Left lung (tissue), 10 donors: ENCODE measurements around the gene PRKN. TPM values are rescaled to one million over a fixed set of nuclear protein-coding genes. Genes with fewer than 3 reads are reported as not detected.
"Not testable (repeated sequence)": the region's sequence is repeated elsewhere in the genome, so short reads cannot be mapped to it uniquely, and the experiment has no call there.

Source experiments
- ATAC-seq: fragments of 200-7000 bp; cut with Tn5 transposase; one replicate; pipeline ENCODE4 v1.9.1; 2020; ENCODE audit warnings: moderate library complexity
- DNase-seq, 4 donors: peaks; one replicate each; pipeline ENCODE4 v3.0.0-alpha.2; 2013 to 2020
- H3K27ac ChIP-seq, 2 donors: fragments of 200-600 bp; sonication (generic) in 1 of 2; one replicate each; pipeline versions ENCODE4 v1.5.0 to v1.8.0; 2020 to 2021
- H3K27me3 ChIP-seq, 2 donors: fragments of 200-600 bp; sonication (generic) in 1 of 2; one replicate each; pipeline versions ENCODE4 v1.5.0 to v1.8.0; 2020 to 2021
- H3K36me3 ChIP-seq, 2 donors: fragments of 200-600 bp; sonication (generic) in 1 of 2; one replicate each; pipeline versions ENCODE4 v1.5.0 to v1.8.0; 2020 to 2021
- H3K4me1 ChIP-seq, 2 donors: fragments of 200-600 bp; one replicate each; pipeline ENCODE4 v1.8.0; 2021
- H3K4me3 ChIP-seq, 2 donors: fragments of 200-600 bp; sonication (generic) in 1 of 2; one replicate each; pipeline versions ENCODE4 v1.5.0 to v1.8.0; 2020 to 2021; ENCODE audit warnings: mild to moderate bottlenecking in 1 of 2
- H3K9me3 ChIP-seq, 2 donors: fragments of 200-600 bp; sonication (generic) in 1 of 2; one replicate each; pipeline versions ENCODE4 v1.5.0 to v1.8.0; 2020 to 2021
- intact Hi-C, 2 donors: fragments of 100-400 bp; cut with DNase I; formaldehyde crosslinking; loops; one replicate each; pipeline versions ENCODE4 v1.11.2 to v1.14.2; 2022
- polyA plus RNA-seq, 6 donors: library from polyadenylated mRNA; unstranded; fragments of 120-200 nt; gene quantifications; one replicate each; pipeline ENCODE4 v1.2.1, GENCODE V29; 2013; ENCODE audit not compliant: insufficient read length in 6 of 6
- total RNA-seq, 2 donors: library from RNA; stranded (reverse); fragmentation: NEBNext Ultra II Directional; extraction: Animal tissue kit (Norgen Biotek cat#: 25700); gene quantifications; one replicate each; pipeline ENCODE4 v1.2.1, GENCODE V29; 2021
- TF ChIP-seq, protein P1 (sequence below), 2 donors: fragments of 200-600 bp; sonication (generic) in 1 of 2; IDR thresholded peaks; one replicate each; pipeline versions ENCODE4 v1.5.0 to v1.8.0; 2021; ENCODE audit warnings: antibody characterized with exemption in 2 of 2
- donor health status: DM: no; HTN: yes; CAD: no.
- donor health status: DM: no; HTN: no; CAD: no.

Gene PRKN
- total and polyA plus RNA-seq, 8 donors = 1.9 to 4.3 (median 2.5) TPM

DNA sequence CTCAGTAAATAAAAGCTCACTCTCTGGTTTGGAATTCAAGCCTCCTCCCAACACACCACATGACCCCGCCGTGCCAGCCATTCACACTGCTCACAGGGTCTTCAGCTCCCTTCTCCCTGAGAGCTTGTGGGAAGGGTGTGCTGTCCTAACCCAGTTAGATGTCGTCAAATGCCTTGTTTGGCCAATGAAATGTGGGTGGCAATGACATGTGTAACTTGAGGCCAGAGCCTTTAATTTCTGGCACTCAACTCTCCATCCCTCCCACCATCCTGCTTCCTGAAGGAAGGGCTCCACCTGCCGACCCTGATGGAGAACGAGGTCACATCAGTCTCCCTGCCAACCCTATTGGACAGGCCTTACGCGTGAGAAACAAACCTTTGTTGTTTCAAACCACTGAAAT lies 1229.2 kb downstream of the PRKN start:
- Histone ChIP-seq H3K4me1 (no peaks in the 10 kb centered on the region), H3K36me3 (no peaks in the 10 kb centered on the region), H3K27ac (no peak overlapping the region), H3K9me3 (peaks cover 0 to 2% of the 10 kb centered on the region in 2 donors), H3K4me3 (no peak overlapping the region), H3K27me3 (no peaks in the 10 kb centered on the region)
- peak in 1 of 4 donors; percentile 32 for DNase-seq
- TF ChIP-seq, protein P1, sequence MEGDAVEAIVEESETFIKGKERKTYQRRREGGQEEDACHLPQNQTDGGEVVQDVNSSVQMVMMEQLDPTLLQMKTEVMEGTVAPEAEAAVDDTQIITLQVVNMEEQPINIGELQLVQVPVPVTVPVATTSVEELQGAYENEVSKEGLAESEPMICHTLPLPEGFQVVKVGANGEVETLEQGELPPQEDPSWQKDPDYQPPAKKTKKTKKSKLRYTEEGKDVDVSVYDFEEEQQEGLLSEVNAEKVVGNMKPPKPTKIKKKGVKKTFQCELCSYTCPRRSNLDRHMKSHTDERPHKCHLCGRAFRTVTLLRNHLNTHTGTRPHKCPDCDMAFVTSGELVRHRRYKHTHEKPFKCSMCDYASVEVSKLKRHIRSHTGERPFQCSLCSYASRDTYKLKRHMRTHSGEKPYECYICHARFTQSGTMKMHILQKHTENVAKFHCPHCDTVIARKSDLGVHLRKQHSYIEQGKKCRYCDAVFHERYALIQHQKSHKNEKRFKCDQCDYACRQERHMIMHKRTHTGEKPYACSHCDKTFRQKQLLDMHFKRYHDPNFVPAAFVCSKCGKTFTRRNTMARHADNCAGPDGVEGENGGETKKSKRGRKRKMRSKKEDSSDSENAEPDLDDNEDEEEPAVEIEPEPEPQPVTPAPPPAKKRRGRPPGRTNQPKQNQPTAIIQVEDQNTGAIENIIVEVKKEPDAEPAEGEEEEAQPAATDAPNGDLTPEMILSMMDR (IDR thresholded peaks at IDR 0.05) = no peak
- no peak for ATAC-seq
- intact Hi-C loops = no loop called here

DNA sequence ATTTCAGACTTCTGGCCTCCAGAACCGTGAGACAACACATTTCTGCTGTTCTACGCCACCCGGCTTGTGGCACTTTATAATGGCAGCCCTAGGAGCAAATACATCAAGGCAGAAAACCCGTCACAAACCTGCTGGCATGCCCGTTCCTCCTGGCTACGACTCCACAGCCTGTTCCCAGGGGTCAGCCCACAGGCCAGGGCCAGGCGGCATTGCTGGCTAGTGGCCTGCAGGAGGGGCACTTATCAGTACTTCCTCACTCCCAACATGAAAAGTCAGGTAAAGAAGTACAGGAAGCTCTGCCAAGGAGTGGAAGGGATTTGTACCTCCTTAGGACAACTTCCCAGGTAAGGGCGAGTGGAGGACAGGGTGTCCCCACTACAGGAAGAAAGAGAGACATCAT lies 1230.6 kb downstream of the PRKN start:
- Histone ChIP-seq H3K9me3 (peaks cover 0 to 2% of the 10 kb centered on the region in 2 donors), H3K27ac (no peak overlapping the region), H3K27me3 (no peaks in the 10 kb centered on the region), H3K36me3 (no peaks in the 10 kb centered on the region), H3K4me3 (no peak overlapping the region), H3K4me1 (no peaks in the 10 kb centered on the region)
- DNase-seq = no peak
- TF ChIP-seq, protein P1 (IDR thresholded peaks at IDR 0.05) = no peak
- no peak for ATAC-seq
- intact Hi-C loops = no loop called here

GRCh38 chr6:161496271-161496670 lies 1231.3 kb downstream of the PRKN start:
- H3K36me3 ChIP-seq = not testable (repeated sequence)

GRCh38 chr6:161494566-161494965 lies 1233.0 kb downstream of the PRKN start:
- no peak for DNase-seq
- H3K9me3 ChIP-seq = peaks cover 0 to 2% of the 10 kb centered on the region in 2 donors
- H3K36me3 ChIP-seq = no peaks in the 10 kb centered on the region
- ATAC-seq = no peak
- intact Hi-C loops = no loop called here
- TF ChIP-seq, protein P1 (IDR thresholded peaks at IDR 0.05) = no peak
- no peak overlapping the region for H3K27ac ChIP-seq
- no peak overlapping the region for H3K4me3 ChIP-seq
- no peaks in the 10 kb centered on the region for H3K4me1 ChIP-seq
- H3K27me3 ChIP-seq = no peaks in the 10 kb centered on the region

More at GRCh38 chr6:161496271-161496670, 1231.3 kb downstream of the PRKN start:
- H3K4me1 ChIP-seq, H3K9me3 ChIP-seq, ATAC-seq, H3K27me3 ChIP-seq, DNase-seq, H3K27ac ChIP-seq, H3K4me3 ChIP-seq, intact Hi-C loops: not testable (repeated sequence)

GRCh38 chr6:161493576-161494118 lies 1233.9 kb downstream of the PRKN start:
- DNase-seq = no peak
- Histone ChIP-seq H3K36me3 (no peaks in the 10 kb centered on the region), H3K4me1 (no peaks in the 10 kb centered on the region), H3K27me3 (no peaks in the 10 kb centered on the region), H3K9me3 (peaks cover 0 to 2% of the 10 kb centered on the region in 2 donors), H3K4me3 (no peak overlapping the region), H3K27ac (no peak overlapping the region)
- TF ChIP-seq, protein P1 (IDR thresholded peaks at IDR 0.05) = no peak
- intact Hi-C loops = no loop called here
- no peak for ATAC-seq
